HFF-Myc (cell line): ENCODE measurements around the gene GRK3.

Experiments
- DNase-seq: peaks from one replicate; pipeline ENCODE4 v3.0.0-alpha.2; 2011; ENCODE audit warnings: low read depth; ENCODE audit errors: extremely low read depth
- H3K4me3 ChIP-seq: replicated peaks from 2 replicates; pipeline ENCODE4 v1.5.1; 2011; ENCODE audit warnings: low read depth, mild to moderate bottlenecking, control low read depth, low read length
- TF ChIP-seq, protein P1 (sequence below): IDR thresholded peaks from 2 replicates; pipeline ENCODE4 v1.5.1; 2012; ENCODE audit warnings: mild to moderate bottlenecking, low read depth, low read length, control low read depth; ENCODE audit errors: missing control alignments

The GRK3 gene

DNA sequence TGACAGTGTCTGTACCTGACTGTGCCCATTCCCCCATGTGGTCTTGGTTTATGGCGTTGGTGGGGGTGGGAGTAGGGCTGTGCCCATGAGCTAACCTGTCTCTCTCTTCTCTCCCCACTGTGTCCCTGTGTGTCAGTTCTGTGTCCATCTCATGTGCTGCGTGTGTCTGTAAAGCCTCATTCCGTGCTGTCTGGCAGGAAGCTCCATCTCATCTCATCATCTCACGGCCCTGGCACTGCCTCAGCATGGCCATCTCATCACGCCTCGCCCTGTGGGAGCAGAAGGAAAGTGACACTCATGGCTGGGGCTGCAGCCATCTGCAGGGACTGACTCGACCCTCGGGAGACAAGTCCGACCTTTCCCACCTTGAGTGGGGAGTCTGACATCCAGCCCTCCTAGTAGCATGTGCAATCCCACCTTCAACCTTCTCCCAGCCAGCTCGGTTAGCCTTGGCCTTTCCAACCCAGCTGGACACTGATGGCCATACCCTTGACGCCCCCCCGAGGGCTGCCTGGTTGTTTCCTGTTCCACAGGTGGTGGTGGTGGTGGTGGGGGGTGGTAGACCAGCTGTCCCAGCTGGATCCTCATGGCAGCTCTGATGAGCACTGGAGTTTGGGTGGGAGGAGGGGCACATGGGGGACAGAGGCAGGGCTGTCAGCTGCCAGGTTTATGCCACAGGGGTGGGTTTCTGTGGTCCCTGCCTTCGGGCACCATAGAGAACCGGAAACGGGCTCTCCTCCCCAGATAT lies 196.5 kb downstream of the GRK3 start:
- no peak overlapping the region for H3K4me3 ChIP-seq
- no peak for DNase-seq
- TF ChIP-seq, protein P1, sequence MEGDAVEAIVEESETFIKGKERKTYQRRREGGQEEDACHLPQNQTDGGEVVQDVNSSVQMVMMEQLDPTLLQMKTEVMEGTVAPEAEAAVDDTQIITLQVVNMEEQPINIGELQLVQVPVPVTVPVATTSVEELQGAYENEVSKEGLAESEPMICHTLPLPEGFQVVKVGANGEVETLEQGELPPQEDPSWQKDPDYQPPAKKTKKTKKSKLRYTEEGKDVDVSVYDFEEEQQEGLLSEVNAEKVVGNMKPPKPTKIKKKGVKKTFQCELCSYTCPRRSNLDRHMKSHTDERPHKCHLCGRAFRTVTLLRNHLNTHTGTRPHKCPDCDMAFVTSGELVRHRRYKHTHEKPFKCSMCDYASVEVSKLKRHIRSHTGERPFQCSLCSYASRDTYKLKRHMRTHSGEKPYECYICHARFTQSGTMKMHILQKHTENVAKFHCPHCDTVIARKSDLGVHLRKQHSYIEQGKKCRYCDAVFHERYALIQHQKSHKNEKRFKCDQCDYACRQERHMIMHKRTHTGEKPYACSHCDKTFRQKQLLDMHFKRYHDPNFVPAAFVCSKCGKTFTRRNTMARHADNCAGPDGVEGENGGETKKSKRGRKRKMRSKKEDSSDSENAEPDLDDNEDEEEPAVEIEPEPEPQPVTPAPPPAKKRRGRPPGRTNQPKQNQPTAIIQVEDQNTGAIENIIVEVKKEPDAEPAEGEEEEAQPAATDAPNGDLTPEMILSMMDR, result no peak

DNA sequence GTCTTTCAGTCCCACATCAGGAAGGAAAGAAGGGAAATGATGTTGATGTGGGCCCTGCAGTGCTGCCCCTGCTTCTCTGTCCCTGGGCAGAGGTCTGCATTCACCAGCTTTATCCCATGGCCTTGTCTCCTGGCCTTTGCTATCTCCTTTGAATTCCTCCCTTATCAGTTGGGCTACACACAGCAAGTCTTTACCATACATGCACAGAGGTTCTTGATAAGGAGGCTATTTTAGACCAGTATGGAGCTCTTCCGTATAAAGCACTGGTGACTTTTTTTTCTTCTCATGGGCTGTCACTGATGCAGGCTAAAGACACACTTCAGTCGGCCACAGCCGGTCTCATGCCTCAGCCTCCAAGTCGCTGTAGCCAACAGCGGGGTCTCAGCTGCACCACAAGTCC lies 197.7 kb downstream of the GRK3 start:
- no peak for DNase-seq
- TF ChIP-seq, protein P1, result no peak
- H3K4me3 ChIP-seq, result no peak overlapping the region

DNA sequence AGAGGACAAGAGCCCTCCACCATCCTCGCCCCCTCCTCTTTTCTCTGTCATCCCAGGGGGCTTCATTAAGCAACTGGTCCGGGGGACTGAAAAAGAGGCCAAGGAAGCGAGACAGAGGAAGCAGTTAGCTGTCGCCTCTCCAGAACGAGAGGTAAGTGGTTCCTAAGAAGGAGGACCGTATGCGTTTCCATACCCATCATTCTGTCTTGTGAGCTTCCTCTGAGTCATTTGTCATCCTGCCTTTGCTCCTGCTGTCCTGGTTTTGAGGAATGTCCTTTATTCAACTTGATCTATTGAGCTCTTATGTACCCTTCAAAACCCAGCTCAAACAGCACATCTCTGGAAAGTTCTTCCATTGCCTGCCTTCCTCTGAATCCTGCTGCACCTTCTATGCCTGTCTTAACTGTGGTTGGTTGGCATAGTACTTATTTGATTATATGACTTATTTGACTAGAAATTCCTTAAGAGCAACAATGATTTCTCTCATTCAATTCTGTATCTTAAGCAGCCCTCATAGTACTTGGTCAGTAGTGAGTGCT lies 198.8 kb downstream of the GRK3 start:
- no peak for DNase-seq
- H3K4me3 ChIP-seq, result no peak overlapping the region
- TF ChIP-seq, protein P1, result no peak

DNA sequence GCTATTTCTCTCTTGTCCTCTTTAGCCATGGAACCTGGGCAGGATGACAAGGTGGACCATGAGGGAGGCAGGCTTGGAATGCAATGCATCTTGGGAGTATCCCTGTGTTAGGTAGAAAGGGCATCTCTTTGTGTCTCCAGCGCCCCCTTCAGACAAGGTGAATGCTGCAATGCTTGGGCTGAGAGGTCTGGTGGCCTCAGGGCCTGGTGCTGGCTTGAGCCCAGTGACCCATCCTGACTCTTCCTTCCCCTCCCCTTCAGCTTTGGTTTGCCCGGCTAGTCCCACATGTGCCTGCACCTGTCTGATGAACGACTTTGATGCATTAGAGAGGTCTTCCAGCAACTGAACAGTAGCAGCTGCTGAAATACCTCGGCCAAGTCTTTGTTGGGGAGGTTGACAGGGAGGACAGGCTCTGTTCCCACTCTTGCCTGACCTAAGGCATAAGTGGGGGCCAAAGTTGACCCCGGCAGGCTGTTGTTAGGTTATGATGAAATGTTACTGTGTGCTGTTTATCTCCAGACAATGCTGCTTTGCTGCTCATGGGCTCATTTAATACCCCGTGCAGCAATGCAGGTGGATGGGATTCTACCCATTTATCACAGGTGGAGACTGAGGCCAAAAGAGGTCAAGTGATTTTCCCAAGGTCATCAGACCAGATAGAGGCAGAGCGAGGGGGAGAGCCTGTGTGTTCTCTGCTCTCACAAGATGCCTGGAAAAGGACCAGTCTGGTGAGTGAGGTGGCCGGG lies 200.0 kb downstream of the GRK3 start:
- TF ChIP-seq, protein P1, result no peak
- no peak overlapping the region for H3K4me3 ChIP-seq
- no peak for DNase-seq

DNA sequence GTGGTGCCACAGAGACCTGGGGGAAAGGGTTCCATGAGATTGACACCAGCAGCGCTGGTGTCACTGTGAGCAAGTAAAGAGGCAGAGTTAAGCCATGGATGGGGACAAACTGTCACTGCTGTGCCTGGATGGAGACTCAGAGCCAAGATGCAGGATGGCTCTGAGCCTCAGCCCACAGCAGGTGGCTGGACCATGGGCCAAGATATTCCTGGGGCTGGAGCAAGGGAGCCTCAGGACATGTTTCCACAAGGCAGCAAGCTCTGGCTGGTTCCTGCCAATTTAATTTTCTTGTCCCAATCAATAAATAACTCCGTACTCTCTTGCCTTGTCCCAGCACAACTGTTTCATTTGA lies 200.5 kb downstream of the GRK3 start:
- no peak for DNase-seq
- TF ChIP-seq, protein P1, result no peak
- no peak overlapping the region for H3K4me3 ChIP-seq

DNA sequence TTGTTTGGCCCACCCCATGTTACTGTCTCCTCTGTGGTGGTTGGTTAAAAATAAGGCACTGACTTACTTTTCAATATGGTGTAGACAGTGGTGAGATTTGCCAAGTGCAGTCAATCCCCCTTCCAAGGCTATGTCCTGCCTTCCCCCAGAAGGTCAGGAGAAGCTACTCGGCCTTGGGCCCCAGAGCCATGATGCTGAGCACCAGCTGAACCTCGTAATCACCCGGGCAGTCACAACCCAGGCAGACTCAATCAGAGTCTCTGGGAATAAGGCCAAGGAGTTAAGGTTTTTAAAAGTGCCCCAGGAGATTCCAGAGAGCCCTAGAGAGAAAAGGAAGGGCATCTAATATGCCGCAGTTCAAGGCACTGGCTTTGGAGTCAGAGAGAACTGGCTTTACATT lies 201.3 kb downstream of the GRK3 start:
- TF ChIP-seq, protein P1, result no peak
- no peak for DNase-seq
- no peak overlapping the region for H3K4me3 ChIP-seq
